HG03565 (cell line): ENCODE results near the gene CSNK1A1.
"Not testable (repeated sequence)": the region's sequence is repeated elsewhere in the genome, so short reads cannot be mapped to it uniquely, and the experiment has no call there.

Source experiments
- ATAC-seq: cut with Tn5 transposase; IDR thresholded peaks from one replicate; pipeline ENCODE4 v1.9.1; 2021; ENCODE audit warnings: mild to moderate bottlenecking, moderate library complexity; ENCODE audit not compliant: unreplicated experiment

The CSNK1A1 gene

DNA sequence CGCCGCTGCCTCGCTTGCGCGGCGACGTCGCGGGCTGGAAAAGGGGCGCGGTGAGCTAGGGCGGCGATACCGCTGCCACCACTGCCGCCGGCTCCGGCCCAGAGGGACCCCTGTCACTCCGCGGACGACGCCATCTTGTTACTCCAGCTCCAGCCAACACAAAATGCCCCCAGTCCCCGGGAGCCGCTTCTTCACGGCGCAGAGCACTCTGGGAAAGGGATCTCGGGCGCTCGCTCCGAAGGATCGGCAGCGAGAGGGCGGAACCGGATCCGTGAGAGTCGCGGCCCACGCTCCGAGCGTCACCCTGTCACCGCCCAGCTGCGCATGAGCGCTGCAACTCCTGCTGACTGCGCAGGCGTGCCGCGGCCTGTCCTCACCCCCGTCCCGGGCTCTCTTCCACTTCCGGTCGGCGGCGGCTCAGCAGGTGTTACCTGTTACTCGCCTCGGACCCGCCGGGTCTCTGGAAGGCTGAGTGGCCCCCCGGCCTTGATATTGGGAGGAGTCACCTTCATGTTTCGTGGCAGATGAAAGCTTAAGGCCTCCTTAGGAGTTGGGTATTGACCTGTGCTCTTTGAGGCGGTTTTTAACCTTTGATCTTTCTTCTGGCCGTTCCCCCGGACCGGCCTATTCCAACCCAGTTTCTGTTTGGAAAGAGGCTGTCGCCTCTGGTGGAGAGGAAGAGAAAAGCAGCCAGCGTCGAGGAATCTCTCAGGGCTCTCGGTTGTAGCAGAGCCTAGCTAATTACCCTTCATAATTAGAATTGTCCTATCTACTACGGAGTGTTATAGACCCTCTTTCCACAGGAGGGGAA lies at the start of gene CSNK1A1:
CSNK1A1 (minus strand) TSS at position 213 of the 811 bp plus-strand sequence. CDS start 475 bp downstream, outside the sequence.
- ATAC-seq, result peak; percentile 80

DNA sequence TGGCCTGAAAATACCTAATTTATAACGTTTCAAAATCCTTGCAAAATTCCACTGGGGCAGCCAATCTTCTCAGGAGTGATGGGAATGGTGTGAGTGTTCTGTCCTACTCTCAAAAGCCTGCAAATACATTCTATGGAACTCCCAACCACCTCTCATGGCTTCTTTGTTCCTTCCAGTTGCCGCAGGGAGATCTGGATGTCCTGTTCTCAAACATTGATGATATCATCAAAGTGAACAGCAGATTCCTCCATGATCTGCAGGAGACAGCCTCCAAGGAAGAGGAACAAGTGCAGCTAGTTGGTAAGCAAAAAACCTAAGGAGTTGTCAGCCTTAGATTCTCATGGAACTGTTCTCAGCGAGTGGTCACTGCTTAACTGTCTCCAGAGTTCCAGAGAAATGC lies 49.7 kb upstream of the CSNK1A1 start:
- no peak for ATAC-seq

- no peak for ATAC-seq
Observed at GRCh38 chr5:149599375-149599774, 48.1 kb upstream of the CSNK1A1 start.

DNA sequence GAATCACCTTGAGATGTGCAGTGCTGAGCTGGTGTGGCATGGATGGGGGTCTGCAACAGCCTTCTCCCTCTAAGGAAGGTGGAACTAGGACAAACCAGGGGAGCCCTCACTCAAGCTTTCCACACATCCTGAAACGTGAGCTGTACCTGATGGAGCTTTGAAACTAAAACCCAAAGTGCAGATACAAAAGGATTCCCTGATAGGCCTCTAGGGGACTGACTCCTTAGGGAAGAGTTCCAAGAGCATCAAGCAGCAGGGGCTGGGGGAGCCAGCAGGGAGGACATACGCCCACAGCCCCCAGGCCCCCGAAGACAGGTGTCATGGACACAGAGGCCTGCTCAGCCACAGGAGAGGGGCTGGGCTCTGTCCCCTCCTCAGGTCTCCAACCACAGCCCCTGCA lies 47.7 kb upstream of the CSNK1A1 start:
- ATAC-seq, result no peak

- not testable (repeated sequence) for ATAC-seq
Observed at GRCh38 chr5:149598234-149598633, 47.0 kb upstream of the CSNK1A1 start.

DNA sequence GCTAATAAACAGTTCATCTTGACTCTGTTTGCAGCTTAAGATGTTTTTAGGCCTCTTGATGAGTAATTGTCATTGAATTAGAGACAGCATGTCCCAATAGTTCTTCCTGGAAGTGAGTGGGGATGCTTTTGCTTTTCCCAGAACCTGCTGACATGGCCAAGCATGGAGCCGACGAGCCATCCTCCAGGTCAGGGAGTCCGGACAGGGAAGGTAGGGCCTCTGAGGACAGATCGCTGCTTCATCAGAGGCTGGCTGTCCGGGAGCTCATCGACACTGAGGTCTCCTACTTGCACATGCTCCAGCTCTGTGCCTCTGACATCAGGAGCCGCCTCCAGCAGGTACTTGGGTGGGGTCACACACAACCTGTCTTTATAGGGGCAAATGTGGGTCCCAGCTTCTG lies 46.4 kb upstream of the CSNK1A1 start:
- ATAC-seq, result no peak

DNA sequence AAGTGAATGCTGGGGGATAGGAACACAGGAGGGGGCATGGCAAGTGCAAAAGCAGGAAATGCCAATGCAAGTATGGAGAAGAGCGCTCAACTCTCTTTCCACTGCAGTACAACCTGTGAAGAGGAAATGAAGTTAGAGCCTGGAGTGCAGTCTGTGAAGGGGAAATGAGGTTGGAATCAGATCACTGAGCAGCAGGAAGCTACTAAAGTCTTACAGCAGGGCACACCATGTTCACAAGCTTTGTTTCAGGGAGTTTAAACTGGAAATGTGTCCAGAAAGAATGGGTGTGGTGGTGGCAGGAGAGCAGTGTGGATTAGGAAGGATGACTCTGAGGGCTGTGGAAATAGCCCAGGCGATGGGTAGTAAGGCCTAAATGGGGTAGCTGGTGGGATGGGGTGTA lies 45.5 kb upstream of the CSNK1A1 start:
- no peak for ATAC-seq

GRCh38 chr5:149595105-149595504 lies 43.9 kb upstream of the CSNK1A1 start:
- ATAC-seq, result not testable (repeated sequence)

DNA sequence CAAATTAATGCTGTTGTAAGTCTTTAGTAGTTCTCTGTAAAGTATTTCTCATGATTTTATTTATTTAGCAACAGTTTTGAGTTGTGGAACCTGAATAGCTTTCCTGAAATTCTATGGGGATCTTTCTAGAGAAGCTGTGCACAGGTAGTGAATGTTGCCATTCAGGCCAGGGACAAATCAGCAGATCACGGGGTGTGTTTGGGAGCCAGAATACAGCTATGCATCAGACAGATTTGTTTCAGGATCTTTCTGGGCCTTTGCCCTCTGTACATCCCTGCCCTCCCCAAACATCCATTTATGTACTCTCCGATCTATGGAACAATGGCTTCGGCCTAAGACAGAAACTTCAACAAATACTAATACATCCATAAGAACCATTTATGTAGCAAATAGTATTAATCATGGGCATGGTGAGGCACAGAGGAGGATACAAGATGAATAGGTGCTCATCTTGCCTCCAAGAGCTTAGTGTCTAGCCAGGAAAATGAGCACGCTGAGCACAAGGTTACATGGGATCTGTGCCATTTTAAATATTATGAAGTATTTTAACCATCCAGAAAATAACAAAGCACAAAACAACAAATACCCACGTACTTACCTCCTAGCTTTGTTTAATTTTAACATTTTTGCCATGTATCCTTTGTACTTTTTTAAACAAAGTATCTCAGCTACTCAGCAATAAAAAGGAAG lies 43.1 kb upstream of the CSNK1A1 start:
- no peak for ATAC-seq

DNA sequence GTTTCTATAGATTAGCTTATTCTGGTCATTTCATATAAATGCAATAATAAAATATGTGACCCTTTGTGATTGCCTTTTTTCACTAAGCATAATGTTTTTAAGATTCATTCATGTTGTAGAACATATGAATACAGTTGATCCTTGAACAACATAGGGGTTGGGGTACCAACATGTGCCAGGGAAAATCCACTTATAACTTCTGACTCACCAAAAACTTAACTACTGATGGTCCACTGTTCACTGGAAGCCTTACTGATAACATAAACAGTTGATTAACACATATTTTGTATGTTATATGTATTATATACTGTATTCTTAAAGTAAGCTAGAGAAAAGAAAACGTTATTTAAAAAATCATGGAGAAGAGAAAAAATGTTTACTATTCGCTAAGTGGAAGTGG lies 42.1 kb upstream of the CSNK1A1 start:
- no peak for ATAC-seq

DNA sequence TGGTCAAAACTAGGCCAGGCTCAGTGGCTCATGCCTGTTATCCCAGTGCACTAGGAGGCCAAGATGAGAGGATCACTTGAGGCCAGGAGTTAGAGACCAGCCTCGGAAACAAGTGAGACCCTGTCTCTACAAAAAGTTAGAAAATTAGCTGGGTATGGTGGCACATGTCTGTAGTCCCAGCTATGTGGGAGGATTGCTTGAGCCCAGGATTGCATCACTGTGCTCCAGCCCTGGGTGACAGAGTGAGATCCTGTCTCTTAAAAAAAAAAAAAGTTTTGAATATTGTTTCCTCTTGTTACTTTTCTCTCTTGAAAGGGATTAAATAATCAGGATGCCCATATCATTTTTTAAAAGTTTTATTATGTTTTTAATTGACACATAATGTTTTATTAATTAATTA lies 37.7 kb upstream of the CSNK1A1 start:
- ATAC-seq, result no peak

- ATAC-seq, result peak; percentile 69
Observed at GRCh38 chr5:149586708-149587318, 35.6 kb upstream of the CSNK1A1 start.

DNA sequence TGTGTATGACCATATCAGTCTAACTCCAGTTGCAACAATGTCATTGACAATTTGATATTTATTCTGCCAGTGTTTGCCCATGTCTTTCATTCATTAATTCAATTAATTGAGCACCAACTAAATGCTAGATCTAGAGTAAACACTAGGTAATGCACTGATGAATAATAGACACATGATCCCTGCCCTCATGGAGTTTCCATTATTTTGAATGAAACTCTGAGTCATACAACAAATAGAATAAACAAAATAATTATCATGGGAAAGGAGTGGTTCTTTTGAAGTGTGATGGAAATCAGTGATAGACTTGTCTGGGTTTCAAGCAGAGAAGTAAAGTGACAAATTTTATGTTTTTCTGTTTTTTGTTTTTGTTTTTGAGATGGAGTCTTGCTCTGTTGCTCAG lies 34.7 kb upstream of the CSNK1A1 start:
- ATAC-seq, result no peak

GRCh38 chr5:149584121-149584520 lies 32.9 kb upstream of the CSNK1A1 start:
- ATAC-seq, result no peak

DNA sequence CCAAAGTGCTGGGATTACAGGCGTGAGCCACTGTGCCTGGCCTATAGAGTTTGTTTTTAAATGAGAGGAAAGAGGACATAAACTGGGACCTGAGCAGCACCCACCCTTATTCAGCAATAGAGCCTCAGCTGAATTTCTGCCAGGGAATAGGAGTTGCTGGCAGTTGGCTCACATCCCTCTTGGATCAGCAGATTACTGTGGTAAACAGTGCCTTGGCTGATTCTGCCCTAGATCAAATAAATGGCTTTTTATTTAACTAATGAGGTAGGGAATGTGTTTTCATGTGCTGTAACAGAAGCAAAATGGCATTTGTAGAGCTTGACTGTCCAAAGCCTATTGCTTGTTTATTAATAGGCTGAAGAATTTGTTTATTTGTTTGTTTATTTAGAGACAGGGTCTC lies 32.2 kb upstream of the CSNK1A1 start:
- ATAC-seq, result no peak

DNA sequence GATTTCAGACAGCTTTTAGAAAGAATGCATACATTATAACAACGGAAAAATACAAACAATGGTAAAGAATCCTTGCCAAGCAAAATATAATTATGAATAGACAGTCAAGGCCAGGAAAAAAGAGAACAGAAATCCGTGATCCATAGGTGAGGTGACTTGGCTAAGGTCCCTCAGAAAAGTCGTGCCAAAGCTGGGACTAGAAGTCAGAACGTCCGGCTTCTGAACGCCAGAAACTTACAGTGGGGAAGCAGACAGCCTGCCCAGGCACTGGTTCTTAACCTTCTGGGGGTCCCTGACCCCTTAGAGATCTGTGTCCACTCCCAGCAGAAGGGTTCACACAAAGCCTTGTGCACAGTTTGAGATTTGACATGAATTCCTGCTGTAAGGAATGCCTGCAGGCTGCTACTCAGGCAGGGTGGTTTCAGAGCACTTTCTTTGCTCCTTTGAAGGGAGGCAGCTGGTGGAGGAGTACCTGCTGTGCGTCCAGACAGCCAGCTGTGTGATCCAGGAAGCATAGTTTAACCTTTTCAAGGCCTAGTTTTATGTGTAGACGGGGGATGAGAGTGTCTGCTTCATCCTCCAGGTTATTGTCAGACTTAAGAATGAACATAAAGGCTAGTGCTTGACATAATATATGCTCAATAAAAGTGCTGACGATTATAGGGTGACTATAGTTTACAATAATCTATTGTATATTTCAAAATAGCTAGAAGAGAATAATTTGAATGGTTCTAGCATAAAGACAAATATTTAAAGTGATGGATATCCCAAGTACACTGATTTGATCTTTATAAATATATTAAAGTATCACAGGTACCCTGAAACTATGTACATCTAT lies 30.9 kb upstream of the CSNK1A1 start:
- ATAC-seq, result no peak

DNA sequence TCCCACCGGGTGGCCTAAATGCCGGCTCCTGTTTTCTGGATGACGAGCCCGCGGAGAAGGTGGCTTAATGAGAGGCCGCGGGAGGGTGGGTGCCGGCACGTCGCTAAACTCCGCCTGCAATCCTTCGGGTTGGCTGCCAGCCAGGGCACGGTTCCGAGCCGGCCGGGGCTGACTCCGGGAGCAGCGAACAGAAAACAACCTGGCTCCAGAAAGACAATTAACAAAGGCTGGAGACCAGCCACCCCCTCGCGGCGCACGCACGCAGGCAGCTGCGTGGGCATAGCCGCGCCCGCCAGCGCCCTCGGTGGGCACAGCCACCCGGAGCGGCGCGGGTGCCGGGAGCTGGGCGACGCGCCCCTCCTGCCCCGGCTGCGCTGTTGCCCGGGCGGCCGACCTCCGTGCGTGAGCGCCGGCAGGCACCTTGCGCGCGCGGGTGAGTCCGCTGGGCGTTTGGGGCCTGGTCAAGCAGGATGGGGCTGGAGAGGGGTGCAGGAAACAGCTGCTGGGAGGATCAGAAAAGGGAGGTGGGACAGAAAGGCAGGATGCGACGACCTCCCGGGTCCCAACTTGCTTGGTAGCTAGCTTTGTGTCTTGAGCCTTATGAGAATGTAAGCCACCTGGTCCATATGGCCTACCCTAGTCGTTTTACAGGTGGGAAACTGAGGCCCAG lies 30.1 kb upstream of the CSNK1A1 start, which contains the start of gene ARHGEF37:
ARHGEF37 (plus strand) TSS at position 307 of the 670 bp plus-strand sequence. CDS start 16,272 bp downstream, outside the sequence.
- no peak for ATAC-seq

- ATAC-seq, result no peak
Observed at GRCh38 chr5:149580808-149581191, 29.6 kb upstream of the CSNK1A1 start.

GRCh38 chr5:149578896-149579295 lies 27.7 kb upstream of the CSNK1A1 start:
- ATAC-seq, result no peak

DNA sequence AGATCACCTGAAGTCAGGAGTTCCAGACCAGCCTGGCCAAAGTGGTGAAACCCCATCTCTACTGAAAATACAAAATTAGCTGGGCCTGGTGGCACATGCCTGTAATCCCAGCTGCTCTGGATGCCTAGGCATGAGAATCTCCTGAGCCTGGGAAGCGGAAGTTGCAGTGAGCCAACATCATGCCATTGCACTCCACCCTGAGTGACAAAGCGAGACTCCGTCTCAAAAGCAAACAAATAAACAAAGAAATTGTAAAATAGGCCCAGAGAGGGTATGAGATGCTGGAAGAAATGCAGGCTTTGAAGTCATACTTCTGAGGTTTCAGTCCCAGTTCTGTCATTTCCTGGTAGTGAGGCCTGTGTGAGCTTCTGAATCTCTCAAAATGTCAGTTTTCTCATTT lies 24.8 kb upstream of the CSNK1A1 start:
- ATAC-seq, result no peak
